GM18499 (cell line): Measurements from ENCODE around the gene PAXIP1.
A peak's percentile ranks its signal among the peaks of the same experiment; 100 is the strongest.
"Not testable (repeated sequence)": the region's sequence is repeated elsewhere in the genome, so short reads cannot be mapped to it uniquely, and the experiment has no call there.

Experiments
- ATAC-seq: cut with Tn5 transposase; IDR thresholded peaks from one replicate; pipeline ENCODE4 v1.9.1; 2021; ENCODE audit warnings: moderate number of reproducible peaks; ENCODE audit not compliant: insufficient read depth, unreplicated experiment

PAXIP1 gene

GRCh38 chr7:154946166-154946565 lies 56.8 kb downstream of the PAXIP1 start:
- ATAC-seq: no peak

GRCh38 chr7:154943906-154944305 lies 59.0 kb downstream of the PAXIP1 start:
- ATAC-seq: no peak

GRCh38 chr7:154942691-154943090 lies 60.2 kb downstream of the PAXIP1 start:
- ATAC-seq: no peak

- ATAC-seq: no peak
Measured at GRCh38 chr7:154937837-154938236, 65.1 kb downstream of the PAXIP1 start.

- ATAC-seq: not testable (repeated sequence)
Measured at GRCh38 chr7:154934353-154934952, 68.5 kb downstream of the PAXIP1 start.

GRCh38 chr7:154931906-154932305 lies 71.0 kb downstream of the PAXIP1 start:
- no peak for ATAC-seq

- no peak for ATAC-seq
Measured at GRCh38 chr7:154929006-154929726, 73.8 kb downstream of the PAXIP1 start.

- ATAC-seq: peak; percentile 72
Measured at GRCh38 chr7:154928136-154929005, 74.6 kb downstream of the PAXIP1 start.

- ATAC-seq: peak; percentile 52
Measured at GRCh38 chr7:154927624-154928125, 75.2 kb downstream of the PAXIP1 start.

GRCh38 chr7:154922472-154922871 lies 80.5 kb downstream of the PAXIP1 start:
- not testable (repeated sequence) for ATAC-seq

GRCh38 chr7:154919344-154920225 lies 83.3 kb downstream of the PAXIP1 start:
- ATAC-seq: no peak

GRCh38 chr7:154918741-154919140 lies 84.2 kb downstream of the PAXIP1 start:
- ATAC-seq: no peak

- ATAC-seq: no peak
Measured at GRCh38 chr7:154918266-154918665, 84.7 kb downstream of the PAXIP1 start.

GRCh38 chr7:154917808-154918160 lies 85.1 kb downstream of the PAXIP1 start:
- no peak for ATAC-seq

GRCh38 chr7:154916856-154917807 lies 85.8 kb downstream of the PAXIP1 start:
- ATAC-seq: no peak

GRCh38 chr7:154916381-154916780 lies 86.5 kb downstream of the PAXIP1 start:
- no peak for ATAC-seq

GRCh38 chr7:154915600-154915999 lies 87.3 kb downstream of the PAXIP1 start:
- ATAC-seq: no peak

- no peak for ATAC-seq
Measured at GRCh38 chr7:154914996-154915380, 87.9 kb downstream of the PAXIP1 start.
